GM19455 (cell line): ENCODE data around the gene SCN3A.

Experiments used
- ATAC-seq: cut with Tn5 transposase; IDR thresholded peaks from one replicate; pipeline ENCODE4 v1.9.1; 2021; ENCODE audit not compliant: unreplicated experiment

The SCN3A gene

DNA sequence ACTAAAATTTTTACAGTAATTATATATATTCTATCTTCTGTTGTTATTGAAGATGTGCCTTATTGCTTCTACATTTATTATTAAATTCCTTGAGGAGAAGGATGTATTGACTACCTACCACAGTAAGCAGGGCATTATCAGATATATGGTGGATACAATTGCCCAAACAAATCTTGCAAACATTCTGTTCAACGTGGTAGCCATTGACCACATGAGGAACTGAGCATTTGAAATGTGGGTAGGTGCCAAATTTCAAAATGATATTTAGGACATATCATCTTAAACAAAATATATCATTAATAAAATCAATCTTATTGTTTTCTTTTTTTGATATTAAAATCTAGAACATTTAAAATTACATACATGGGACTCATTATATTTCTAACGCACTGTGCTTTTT lies 11.1 kb downstream of the SCN3A start:
- ATAC-seq = peak; percentile 26

DNA sequence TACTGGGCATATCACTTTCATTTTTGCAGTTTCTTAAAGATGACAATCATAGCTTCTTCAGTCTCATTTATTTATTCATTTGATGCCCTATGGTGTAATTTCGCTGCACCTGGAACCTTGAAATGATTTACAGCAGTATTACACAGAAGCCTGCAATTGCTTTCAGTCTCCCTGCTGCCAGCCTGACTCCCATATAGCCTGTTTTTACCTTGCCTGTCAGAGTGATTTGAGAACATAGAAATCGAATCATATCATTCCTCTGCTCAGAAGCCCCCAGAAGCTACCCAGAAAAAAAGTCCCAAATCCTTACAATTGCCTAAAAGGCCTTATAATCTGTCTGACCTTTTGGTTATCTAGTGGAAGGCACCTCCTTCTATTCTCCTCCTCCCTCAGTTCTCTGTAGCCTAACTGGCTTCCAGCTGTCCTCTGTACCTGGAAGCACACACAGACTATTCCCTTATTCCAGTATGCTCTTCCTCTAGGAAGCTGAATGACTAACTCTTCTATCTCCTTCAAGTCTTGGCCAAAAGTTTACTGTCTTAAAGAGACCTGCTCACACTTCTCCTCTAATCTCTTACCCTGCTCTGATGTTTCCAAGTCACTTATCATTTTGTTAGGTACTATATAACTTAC lies 12.6 kb downstream of the SCN3A start:
- ATAC-seq = no peak

DNA sequence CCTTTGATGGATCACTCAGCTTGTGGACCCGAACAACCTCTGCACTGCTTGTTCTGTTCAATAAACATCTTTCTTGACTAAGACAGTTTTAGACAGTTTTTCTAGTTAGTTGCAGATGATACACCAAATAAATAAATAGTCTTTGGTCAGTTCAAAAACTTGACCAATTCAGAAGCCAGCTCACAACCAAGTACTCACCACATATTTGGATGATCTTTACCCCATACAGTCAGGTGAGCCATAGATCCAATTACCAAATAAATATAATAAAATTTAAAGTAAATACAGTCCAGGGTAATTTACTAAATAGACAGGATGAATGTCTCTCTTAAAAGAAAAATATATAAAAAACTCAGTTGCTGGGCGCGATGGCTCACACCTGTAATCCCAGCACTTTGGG lies 18.2 kb downstream of the SCN3A start:
- ATAC-seq = no peak

DNA sequence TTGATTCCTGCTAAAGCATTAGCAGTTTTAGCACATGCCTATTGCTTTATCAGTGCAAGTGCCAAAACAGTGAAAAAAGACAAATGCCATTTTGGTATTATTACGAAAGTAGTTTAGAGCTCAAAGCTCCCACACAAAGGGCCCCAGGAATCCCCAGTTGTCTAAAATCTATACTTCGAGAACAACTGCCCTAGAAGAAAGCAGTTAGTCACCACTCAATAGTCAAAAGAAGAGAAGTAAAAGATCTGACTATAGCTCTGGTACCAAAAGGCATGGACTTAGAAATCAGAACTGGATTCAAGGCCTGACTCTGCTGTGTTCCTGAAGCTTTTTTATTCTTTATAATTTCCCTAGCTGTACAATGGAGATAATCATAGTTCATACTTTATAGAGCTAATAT lies 21.8 kb downstream of the SCN3A start:
- ATAC-seq = no peak

DNA sequence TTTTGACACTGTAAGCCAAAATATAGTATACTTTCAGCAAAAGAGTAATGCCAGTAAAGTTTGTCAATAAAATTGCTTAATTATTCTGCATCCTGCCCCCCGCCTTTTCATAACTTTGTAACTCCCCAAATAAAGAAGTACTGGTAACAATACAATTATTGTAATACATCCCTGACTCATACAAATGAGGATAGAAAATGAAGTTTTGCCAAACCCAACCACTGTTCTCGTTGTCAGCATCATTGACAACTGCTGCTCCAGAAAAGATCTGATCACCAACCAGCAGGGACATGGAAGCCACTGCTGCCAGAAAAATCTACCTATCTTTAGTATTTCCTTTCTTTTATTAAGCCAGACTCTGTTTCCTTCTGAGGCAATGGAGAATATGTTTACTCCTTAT lies 27.1 kb downstream of the SCN3A start:
- no peak for ATAC-seq

DNA sequence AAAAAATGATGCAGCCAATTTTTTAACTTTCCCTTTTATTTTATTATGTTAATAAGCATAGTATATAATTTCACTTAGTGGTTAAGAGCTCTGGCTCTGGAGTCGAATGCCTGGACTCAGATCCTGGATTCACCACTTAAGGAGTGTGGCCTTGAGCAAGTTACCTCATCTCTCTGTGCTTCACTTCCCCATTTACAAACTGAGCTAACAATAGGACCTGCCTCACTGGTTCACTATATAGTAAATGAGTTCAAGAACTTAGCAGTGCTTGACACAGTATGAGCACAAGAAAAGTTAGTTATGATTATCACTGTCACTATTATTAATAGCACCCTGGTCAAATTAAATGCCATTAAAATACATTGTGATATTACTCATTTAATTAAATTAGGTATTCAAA lies 30.6 kb downstream of the SCN3A start:
- peak; percentile 60 for ATAC-seq

DNA sequence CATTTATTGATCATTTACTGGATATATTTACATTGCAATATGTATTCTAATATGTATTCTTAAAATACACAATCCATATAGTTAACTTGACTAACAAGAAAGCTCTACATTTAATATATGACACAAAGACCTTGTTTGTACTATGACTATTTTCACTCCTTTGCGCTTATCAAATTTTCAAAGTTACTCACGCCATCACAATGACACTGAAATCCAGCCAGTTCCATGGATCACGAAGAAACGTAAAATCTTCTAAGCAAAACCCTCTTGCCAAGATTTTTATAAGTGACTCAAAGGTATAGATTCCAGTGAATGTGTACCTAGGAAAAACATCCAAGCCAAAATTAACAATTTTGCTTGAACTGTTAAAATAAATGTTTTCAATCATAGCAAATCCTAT lies 39.6 kb downstream of the SCN3A start:
- no peak for ATAC-seq

DNA sequence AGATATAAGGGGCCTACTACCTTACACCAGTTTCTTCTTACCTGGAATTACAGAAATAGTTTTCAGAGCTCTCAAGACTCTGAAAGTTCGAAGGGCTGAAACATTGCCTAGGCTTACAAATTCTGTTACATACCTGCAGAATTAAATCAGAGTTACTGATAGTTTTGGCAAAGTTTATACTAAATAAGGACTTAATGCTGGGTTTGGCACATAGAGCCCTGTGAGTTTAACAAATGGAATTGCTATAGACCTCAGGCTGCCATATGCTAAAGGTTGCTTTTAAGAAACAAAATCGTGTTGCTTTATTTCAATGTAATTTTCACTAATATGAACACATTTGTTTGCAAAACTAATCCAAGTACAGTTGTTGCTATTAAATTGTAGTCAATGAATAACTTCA lies 40.1 kb downstream of the SCN3A start:
- ATAC-seq = no peak

DNA sequence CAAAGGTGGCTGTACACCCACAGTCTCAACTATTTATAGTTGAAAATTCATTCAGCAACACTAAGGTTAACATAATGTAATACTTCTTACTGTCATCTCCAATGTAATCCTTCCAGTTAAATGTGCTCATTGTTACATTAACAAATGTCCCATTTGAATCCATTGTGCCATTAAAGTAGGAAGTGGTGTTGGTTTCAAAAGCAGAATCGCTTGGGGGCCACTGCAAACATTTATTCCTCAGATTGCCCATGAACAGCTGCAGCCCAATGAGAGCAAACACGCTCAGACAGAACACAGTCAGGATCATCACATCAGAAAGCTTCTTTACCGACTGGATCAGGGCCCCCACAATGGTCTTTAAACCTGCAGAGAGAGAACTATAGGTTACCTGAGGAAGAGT lies 41.4 kb downstream of the SCN3A start:
- ATAC-seq = no peak

DNA sequence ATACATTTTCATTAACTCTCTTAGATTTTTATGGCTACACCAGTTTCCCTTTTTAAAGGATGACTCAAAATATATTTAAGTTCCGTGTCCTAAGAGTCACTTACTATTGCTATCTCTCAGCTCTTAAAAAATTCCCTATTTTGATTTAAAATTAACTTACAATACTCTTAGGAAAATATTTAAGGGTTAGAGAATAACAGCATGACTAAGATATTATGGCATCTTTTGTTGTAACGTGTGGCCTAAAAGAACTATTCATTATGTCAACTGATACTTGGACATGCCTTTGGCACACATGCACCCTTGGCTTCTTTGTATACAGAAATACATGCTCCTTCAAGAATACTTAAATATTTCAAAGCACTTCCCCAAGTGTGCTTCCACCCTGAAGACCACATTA lies 42.3 kb downstream of the SCN3A start:
- no peak for ATAC-seq

DNA sequence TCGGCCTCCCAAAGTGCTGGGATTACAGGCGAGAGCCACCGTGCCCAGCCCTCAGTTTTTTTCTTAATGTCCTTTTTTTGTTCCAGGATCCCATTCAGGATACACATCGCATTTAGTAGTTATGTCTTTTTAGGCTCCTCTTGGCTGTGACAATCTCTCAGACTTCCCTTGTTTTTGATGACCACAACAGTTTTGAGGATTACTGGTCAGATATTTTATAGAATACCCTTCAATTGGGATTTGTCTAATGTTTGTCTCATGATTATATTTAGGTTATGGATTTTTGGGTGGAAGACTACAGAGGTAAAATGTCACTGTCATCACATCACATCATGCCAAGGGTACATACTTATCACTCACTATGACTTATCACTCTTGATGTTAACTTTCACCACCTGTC lies 46.7 kb downstream of the SCN3A start:
- ATAC-seq = no peak

DNA sequence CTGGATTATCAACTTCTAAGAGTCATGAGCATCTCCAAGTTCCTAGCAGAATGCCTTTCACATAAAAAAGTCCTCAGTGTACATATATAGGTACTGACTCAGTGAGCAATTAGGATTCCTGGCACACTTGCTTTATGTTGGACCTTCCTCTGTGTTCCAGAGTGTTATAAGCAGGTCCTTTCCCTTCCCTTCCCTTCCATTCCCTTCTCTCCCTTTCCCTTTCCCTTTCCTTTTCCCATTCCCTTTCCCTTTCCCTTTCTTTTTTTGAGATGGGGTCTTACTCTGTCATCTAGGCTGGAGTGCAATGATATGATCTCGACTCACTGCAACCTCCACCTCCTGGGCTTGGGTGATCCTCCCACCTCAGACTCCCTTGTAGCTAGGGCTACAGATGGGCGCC lies 48.7 kb downstream of the SCN3A start:
- no peak for ATAC-seq

DNA sequence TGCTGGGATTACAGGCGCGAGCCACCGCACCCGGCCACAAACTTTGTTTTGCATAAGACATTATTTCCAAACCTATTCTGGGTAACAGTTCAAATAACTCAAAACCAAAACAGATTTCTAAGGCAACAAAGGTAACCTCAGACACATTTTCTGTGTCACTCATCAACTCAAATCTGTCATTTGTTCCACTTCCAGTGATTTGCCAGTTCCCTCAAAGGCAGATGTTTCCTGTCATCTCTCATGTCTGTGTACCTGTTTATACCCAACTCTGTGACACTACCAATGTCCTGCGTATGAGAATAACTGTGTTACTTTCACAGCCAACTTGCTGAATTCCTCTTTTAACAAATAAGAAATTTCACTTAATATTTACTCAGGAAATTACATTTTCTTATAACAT lies 54.4 kb downstream of the SCN3A start:
- ATAC-seq = peak; percentile 95

DNA sequence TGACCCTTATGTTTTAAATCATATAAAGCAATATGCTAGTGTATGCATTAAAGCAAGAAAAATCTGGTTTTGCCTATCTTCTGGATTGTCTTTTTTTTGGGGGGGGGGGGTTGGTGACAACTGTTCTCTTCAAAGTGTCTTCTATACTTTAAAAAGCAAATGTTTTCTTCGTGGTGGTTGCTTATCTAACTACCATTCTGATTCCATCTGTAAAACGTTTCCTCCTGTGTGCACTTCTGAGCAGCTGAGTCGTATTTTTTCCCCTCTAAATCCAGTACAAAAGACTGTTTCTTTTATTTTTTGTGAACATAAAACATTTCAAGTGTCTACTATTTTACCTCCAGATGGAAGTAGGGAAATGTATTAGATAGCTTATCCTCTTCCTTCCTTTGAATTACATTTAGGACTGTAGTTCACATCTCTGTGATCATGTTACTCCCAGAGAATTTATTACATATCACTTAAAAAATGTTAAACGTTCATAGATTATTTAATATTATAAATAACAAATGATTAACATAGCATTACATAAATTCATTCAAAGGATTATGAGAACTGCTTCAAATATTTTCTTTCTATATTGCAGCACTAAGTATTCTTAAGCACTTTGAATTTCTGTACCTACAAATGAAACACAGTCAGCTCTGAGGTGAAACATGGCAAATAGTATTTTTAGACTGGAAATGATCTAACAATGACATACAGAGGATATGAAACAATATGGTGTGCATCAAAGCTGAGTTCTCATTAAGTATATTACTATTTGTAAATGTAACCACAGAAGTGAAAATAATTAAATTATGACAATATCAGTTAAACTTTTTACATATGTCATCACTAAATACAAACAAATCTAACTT lies 56.4 kb downstream of the SCN3A start:
- ATAC-seq = no peak

DNA sequence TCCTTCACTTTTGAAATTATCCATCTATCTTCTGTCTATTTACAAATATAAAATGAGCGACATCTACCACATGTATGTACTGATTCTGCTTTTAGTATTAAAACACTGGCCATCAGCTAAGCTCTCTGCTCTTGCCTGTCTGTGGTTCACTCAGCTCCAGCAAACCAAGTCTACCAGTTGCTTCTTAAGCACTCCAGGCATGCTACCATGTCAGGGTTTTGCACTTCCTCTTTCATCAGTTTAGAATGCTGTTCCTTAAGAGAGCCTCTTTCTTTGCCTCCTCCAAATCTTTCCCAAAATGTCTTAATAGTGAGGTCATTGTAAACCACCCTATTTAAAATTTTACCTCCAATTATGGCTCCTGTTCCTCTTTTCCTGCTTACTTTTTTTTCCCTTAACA lies 59.5 kb downstream of the SCN3A start:
- peak; percentile 70 for ATAC-seq

DNA sequence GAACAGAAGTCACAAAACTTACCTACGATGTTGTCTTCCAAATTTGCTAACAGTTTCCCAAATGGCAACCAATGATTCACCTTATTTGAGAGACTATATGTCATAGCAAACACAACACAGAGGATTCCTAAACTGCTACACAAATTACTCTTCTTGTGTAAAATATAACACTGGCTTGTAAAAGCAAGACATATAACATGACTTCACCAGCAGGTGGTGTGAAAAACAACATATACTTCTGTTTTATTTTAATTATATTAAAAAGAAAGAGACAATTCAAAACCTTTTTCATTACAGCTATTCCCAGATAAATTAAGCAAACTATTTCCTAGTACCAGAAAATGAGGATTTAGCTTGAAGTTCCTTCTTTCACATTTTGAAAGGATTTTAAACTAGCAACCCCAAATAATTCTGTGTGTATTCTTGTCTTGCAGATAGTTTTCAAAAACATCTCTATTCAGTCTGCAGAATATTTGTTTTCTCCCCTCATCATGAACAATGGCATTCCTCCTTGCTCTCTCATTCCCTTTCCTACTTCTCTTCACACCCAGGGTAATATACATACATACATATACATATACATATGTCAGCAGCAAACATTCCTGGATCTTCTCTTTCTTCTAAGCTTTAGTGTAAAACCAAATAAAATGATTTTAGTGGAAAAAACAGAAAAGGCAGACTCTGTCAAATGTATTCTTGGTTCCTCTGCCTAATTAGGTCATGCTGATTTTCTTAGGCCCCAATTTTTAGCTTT lies 62.1 kb downstream of the SCN3A start:
- no peak for ATAC-seq

DNA sequence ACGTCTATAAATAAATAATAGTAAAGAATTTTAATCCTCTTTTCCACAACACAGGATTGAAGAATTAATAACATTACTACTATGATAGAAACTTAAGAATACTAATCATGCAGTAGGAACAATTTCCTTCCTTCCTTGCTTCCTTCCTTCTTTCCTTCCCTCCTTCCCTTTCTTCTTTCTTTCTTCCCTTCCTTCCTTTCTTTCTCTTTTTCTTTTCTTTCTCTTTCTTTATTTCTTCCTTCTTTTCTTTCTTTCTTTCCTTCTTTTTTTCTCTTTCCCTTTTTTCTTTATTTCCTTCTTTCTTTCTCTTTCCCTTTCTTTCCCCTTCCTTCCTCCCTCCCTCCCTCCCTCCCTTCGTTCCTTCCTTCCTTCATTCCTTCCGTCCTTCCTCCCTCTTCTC lies 77.6 kb downstream of the SCN3A start:
- no peak for ATAC-seq

DNA sequence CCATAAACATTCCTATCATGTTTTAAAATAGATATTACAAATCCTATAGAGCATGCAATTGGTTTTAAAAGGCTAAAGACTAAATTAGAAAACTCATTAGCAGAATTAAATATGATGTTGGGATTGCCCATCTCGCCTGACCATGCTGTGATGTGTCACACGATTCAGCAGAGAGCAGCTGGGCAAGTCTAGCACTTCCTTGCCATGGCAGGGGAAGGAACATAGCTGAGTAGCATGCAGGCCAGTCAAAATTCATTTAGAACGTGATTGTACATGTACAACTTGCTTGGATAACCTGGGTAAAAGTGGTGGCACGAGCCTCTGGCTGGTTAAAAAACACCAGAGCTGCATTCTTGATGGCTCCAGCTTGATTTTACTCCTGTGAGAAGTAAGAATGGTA lies 81.3 kb downstream of the SCN3A start:
- ATAC-seq = no peak

DNA sequence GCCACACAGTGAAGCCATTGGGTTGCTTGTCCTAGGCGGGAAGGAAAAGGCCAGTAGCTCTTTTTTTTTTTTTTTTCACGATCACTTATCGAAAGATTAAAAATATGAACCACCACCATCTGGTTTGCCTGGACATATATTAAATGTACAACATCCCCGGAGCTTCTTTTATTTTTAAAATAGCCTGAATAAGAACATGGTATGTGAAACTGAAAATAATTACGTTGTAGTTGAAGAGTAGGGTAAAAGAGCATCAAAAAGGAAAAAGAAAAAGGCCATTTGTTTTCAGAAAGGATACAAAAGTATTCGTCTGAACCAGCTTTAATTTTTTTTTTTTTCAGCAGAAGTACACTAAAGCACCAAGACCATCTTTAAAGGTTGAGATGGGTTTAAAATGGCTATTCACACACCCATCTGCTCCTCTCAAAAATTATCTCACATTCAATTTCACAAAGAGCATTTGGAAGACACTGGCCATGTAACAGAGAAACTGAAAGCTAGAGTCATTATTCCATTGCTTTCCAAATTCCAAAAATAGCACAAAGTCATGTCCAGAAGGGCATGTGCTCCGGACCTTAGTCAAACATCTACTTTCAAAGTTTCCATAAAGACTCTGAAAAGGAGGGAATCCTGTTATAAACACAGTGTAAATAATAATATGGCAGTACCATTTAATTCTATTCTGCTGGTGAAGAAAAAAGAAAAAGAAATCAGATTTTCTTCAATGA lies 82.9 kb downstream of the SCN3A start:
- ATAC-seq = no peak

DNA sequence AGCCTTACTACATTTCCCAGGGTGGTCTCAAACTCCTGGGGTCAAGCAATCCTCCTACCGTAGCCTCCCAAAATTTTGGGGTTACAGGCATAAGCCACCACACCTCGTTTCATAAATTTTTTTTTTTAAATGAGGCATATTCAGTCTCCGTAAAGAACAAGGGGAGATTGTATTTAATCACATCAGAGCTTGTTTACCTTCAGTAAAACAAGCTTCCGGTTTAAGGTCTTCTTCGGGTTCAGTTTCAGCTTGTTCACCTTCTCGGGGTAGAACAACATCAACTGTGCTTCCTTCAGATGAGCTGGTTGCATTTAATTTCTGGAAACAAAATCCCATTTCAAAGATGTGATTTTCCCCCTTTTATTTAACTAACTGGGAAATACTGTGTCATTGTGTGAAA lies 88.6 kb downstream of the SCN3A start:
- ATAC-seq = no peak

DNA sequence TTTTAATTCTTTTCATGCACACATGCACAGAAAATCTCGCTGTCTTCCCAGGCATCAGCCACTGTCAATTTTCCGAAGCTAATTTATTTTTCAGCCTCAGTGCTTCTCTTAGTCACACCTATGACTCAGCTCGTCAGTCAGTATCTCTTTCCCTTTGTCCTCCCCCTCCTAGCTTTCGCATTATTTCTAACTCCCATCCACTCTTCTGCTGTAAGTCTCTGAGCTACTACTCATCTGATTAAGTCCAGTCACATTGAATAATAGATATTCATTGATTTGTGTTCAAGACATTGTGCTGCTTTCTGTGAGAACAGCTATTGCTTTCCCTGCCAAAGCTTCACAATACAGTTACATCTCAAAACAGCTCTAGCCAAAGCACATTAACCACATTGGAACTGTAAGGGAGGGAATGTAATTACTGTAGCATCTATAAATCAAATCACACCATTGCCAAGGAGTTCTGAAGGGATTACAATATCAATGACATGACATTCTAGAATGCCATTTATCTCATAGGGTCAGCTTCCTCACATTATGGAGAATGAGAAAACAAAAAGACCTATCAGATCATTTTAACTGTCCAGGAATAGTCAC lies 89.4 kb downstream of the SCN3A start:
- no peak for ATAC-seq
